SK-N-SH treated with all-trans-retinoic acid at 6 μM for 48 hours (cell line): Measurements from ENCODE around the gene MCHR1.

Source experiments
- OSR1 ChIP-seq: fragments of 250-450 bp; sonication (Bioruptor Pico); IDR thresholded peaks from 2 replicates; pipeline ENCODE4 v1.8.0; 2022; ENCODE audit warnings: moderate library complexity, mild to moderate bottlenecking, inconsistent platforms
- RARB ChIP-seq: fragments of 250-450 bp; sonication (Bioruptor Pico); IDR thresholded peaks from 2 replicates; pipeline ENCODE4 v1.8.0; 2021; ENCODE audit warnings: mild to moderate bottlenecking, moderate library complexity
- TCF4 ChIP-seq: fragments of 250-450 bp; sonication (Bioruptor Pico); IDR thresholded peaks from 2 replicates; pipeline ENCODE4 v1.8.0; 2021; ENCODE audit warnings: mild to moderate bottlenecking, moderate library complexity, borderline replicate concordance
- ZFP3 ChIP-seq: fragments of 250-450 bp; sonication (Bioruptor Pico); IDR thresholded peaks from 2 replicates; pipeline ENCODE4 v1.5.0; 2020; ENCODE audit warnings: mild to moderate bottlenecking, moderate library complexity
- TF ChIP-seq, protein P1 (sequence below): fragments of 250-450 bp; sonication (Bioruptor Pico); IDR thresholded peaks from 2 replicates; pipeline ENCODE4 v1.5.1; 2020; ENCODE audit warnings: low read depth, mild to moderate bottlenecking, moderate library complexity
- TF ChIP-seq, protein P2 (sequence below): fragments of 250-450 bp; sonication (Bioruptor Pico); IDR thresholded peaks from 2 replicates; pipeline ENCODE4 v1.5.1; 2021; ENCODE audit warnings: mild to moderate bottlenecking, moderate library complexity

DNA sequence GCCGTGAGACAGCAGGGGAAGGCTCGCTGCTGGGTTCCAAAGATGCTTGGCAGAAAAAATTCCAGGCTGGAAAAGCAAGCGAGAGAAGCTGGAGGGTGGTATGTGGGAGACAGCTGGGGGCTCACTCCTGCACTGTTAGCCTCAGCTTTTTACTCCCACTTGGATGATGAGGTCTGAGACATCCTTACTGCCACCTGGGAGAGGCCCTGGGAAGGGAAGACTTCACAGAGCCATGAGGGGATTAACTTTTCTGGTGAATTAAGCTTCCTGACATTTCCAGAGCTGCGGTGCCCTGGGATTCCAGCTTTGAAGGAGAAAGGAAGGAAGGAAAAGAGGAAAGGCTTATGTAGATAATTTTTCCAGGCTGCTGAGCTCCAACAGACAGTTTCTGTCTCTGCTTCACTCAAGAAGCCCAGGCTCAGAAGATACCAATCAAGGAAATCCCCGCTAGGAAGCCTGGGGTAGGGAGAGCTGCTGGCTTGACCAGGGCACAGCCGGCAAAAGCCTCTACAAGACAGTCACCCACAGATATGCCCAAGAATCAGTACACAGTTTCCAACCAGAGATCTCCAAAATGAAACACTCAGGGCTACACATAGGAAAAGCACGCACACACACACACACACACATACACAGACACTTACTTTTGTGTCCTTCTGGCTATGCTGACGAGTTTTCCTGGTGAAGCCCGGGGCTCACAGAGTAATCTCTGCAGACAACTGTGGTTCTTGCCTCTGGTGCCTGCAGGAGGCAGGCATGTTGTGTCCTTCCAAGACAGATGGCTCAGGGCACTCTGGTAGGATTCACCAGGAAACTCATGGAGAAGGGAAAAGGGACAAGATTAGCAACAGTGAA, 907 bp downstream of the MCHR1 start:
- TF ChIP-seq ZFP3: no peak
- TF ChIP-seq OSR1 (CRISPR knock-in tag): no peak
- TF ChIP-seq TCF4: no peak
- TF ChIP-seq, protein P1, sequence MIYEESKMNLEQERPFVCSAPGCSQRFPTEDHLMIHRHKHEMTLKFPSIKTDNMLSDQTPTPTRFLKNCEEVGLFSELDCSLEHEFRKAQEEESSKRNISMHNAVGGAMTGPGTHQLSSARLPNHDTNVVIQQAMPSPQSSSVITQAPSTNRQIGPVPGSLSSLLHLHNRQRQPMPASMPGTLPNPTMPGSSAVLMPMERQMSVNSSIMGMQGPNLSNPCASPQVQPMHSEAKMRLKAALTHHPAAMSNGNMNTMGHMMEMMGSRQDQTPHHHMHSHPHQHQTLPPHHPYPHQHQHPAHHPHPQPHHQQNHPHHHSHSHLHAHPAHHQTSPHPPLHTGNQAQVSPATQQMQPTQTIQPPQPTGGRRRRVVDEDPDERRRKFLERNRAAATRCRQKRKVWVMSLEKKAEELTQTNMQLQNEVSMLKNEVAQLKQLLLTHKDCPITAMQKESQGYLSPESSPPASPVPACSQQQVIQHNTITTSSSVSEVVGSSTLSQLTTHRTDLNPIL (CRISPR knock-in tag): no peak
- TF ChIP-seq RARB (CRISPR knock-in tag): no peak
- TF ChIP-seq, protein P2, sequence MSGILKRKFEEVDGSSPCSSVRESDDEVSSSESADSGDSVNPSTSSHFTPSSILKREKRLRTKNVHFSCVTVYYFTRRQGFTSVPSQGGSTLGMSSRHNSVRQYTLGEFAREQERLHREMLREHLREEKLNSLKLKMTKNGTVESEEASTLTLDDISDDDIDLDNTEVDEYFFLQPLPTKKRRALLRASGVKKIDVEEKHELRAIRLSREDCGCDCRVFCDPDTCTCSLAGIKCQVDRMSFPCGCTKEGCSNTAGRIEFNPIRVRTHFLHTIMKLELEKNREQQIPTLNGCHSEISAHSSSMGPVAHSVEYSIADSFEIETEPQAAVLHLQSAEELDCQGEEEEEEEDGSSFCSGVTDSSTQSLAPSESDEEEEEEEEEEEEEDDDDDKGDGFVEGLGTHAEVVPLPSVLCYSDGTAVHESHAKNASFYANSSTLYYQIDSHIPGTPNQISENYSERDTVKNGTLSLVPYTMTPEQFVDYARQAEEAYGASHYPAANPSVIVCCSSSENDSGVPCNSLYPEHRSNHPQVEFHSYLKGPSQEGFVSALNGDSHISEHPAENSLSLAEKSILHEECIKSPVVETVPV (CRISPR knock-in tag): no peak
